ENCODE data around the gene DMPK.
"Not testable (repeated sequence)": the region's sequence is repeated elsewhere in the genome, so short reads cannot be mapped to it uniquely, and the experiment has no call there.

- TF ChIP-seq EZH2 (IDR thresholded peaks at IDR 0.05; ENCODE audit: insufficient read depth, poor library complexity, severe bottlenecking); EZH2phosphoT487 (IDR thresholded peaks at IDR 0.05; ENCODE audit: insufficient read depth, low read depth): not testable (repeated sequence)
Observed at GRCh38 chr19:45751483-45751882, 30.8 kb downstream of the DMPK start.
